HG02970 (cell line): ENCODE data around the gene ACAP2.
"Not testable (repeated sequence)": the region's sequence is repeated elsewhere in the genome, so short reads cannot be mapped to it uniquely, and the experiment has no call there.

ENCODE experiments used
- ATAC-seq: cut with Tn5 transposase; IDR thresholded peaks from one replicate; pipeline ENCODE4 v1.9.1; 2021; ENCODE audit warnings: mild to moderate bottlenecking, moderate library complexity, moderate number of reproducible peaks; ENCODE audit not compliant: unreplicated experiment, low FRiP score

The ACAP2 gene

GRCh38 chr3:195394024-195394423, 48.8 kb downstream of the ACAP2 start:
- ATAC-seq: no peak

- no peak for ATAC-seq
Observed at GRCh38 chr3:195388380-195388779, 54.4 kb downstream of the ACAP2 start.

DNA sequence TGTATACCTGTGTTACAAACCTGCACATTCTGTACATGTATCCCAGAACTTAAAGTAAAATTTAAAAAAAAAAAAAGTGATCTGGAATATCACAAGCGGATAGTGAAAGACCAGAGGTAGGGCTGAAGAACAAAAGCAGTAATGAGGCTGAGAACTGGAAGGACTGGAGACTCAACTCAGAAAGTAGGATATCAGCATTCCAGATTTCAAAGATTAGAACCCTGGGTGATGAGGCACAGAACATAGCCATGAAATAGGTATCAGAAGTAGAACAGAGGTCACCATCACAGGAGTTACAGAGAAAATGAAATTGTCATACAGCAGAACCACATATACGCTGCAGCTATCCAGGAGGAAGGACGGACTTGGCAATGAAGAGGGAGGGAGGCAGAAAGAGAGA, 56.1 kb downstream of the ACAP2 start:
- no peak for ATAC-seq

- no peak for ATAC-seq
Observed at GRCh38 chr3:195385526-195385925, 57.3 kb downstream of the ACAP2 start.

GRCh38 chr3:195384952-195385351, 57.9 kb downstream of the ACAP2 start:
- ATAC-seq: no peak

DNA sequence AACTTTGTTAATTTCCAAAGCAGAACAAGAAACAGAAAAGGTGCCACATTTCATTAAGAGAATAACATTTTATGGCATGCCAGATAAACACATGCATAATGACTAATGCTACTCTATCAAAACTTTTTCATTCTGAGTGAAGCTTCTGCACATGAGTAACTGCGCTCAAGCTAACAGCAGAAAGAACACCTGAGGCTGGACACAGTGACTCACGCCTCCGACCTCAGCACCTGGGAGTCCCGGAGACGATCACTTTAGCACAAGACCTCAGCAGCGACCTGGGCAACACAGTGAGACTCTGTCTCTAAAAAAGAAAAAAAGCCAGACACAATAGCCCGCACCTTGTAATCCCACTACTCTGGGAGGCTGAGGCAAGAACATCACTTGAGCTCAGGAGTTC, 70.6 kb downstream of the ACAP2 start:
- ATAC-seq: no peak

- no peak for ATAC-seq
Observed at GRCh38 chr3:195366200-195366925, 76.5 kb downstream of the ACAP2 start.

GRCh38 chr3:195365371-195365770, 77.4 kb downstream of the ACAP2 start:
- no peak for ATAC-seq

- not testable (repeated sequence) for ATAC-seq
Observed at GRCh38 chr3:195357797-195358196, 85.0 kb downstream of the ACAP2 start.

DNA sequence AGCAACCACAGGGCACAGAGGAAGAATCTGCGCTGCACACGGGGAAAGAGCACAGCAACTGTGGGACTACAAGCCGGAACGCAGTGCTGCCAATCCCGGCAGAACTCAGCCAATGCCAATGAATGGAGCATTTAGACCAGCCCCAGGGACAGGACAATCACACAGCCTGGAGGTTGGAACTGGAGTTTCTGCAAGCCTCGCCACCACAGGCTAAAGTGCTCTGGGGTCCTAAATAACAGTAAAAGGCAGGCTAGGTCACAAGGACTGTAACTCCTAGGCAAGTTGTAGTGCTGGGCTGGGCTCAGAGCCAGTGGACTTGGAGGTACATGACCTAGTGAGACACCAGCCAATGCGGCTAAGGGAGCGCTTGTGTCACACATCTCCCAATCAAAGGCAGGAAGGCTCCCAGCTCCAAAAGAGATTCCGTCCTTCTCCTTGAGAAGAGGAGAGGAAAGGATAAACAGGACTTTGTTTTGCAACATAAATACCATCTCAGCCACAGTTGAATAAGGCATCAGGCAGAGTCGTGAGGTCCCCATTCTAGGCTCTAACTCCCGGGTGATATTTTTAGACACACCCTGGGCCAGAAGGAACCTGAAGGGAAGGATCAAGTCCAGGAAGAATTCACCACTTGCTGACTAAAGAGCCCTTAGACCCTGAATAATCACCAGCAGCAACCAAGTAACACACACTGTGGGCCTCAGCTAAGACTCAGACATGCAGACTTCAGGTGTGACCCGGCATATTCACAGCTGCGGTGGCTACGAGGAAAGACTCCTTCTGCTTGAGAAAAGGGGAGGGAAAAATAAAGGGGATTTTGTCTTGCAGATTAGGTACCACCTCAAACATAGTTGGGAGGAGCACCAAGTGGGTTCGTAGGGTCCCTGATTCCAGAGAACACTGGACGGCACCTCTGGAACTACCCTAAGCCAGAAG, 86.4 kb downstream of the ACAP2 start:
- ATAC-seq: no peak

DNA sequence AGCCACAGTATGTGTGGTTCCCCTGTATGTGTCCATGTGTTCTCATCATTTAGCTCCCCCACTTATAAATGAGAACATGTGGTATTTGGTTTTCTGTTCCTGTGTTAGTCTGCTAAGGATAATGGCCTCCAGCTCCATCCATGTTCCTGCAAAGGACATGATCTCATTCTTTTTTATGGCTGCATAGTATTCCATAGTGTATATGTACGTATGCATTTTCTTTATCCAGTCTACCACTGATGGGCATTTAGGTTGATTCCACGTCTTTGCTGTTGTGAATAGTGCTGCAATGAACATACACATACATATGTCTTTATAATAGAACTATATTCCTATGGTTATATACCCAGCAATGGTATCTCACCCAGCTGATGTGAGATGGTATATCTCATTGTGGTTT, 88.8 kb downstream of the ACAP2 start:
- ATAC-seq: not testable (repeated sequence)

DNA sequence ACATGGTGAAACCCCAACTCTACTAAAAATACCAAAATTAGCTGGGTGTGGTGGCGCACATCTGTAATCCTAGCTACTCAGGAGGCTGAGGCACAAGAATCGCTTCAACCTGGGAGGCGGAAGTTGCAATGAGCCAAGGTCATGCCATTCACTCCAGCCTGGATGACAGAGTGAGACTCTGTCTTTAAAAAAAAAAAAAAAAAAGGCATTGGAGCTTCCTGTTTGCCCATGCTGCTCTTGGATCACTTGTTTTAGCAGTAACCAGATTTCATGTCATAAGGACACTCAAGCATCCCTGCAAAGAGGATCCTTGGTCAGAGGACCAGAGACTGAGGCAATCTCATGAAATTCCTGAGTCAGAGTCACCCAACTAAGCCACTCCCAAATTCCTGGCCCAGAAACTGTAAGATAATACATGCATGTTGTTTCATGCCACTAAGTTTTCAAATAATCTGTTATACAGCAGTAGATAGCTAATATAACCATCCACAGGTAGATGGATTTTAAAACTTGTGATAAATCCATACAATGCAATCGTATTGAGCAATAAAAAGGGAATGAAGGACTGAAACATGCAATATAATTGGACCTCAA, 89.8 kb downstream of the ACAP2 start:
- no peak for ATAC-seq

- no peak for ATAC-seq
Observed at GRCh38 chr3:195348426-195349115, 94.2 kb downstream of the ACAP2 start.

- ATAC-seq: no peak
Observed at GRCh38 chr3:195337747-195338146, 105.1 kb downstream of the ACAP2 start.

GRCh38 chr3:195334967-195335366, 107.9 kb downstream of the ACAP2 start:
- no peak for ATAC-seq

DNA sequence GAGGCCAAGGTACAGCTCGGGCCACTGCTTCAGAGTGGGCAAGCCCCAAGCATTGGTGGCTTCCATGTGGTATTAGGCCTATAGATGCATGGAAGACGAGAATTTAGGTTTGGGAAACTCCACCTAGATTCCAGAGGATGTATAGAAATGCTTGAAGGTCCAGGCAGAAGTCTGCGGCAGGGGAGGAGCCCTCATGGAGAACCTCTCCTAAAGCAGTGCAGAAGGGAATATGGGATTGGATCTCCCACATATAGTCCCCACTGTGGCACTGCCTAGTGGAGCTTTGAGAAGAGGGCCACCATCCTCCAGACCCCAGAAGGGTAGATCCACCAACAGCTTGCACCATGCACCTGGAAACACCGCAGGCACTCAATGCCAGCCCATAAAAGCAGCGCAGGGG, 123.8 kb downstream of the ACAP2 start:
- no peak for ATAC-seq

DNA sequence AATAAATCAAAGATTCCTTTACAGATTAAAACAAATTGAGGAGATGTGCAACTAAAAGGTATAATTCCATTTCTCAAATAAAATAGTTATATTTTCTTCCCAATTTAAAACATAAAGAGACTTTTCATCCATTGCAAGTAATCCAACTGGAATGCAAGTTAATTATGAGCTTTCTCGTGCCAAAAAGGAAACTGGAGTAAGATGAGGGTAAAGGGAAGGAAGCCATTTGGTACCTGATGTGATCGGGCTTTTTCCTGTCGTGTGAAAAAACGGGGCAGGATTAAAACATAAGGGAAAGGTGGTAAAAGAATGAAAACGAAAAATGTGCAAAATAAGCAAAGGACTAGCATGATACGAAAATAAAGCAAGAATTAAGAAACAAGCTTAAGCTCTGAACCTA, 130.1 kb downstream of the ACAP2 start:
- no peak for ATAC-seq

- ATAC-seq: no peak
Observed at GRCh38 chr3:195307711-195308110, 135.1 kb downstream of the ACAP2 start.

- ATAC-seq: no peak
Observed at GRCh38 chr3:195306369-195306768, 136.5 kb downstream of the ACAP2 start.

GRCh38 chr3:195302431-195302830, 140.4 kb downstream of the ACAP2 start:
- no peak for ATAC-seq

DNA sequence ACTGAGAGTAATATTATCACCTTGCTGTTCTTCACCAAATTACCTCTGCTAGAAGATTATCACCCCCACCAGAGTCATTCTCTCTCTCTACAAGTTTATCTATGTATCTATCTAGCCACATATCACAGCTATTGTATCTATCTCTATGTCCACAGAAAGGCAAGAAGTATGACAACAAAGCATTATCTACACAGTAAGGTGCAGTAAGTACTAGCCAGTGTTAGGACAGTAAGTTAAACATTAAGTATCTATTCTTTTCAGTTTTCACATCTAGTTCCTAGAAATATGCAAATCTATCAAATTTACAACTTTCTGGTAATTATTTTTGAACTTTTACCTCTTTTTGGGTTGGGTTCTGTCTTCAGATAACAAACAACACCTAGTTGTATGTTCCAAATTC, 145.4 kb downstream of the ACAP2 start:
- ATAC-seq: no peak
